Fibroblast of lung (primary cell): ENCODE measurements around the gene ZDHHC14.

Experiments
- EZH2 ChIP-seq: IDR thresholded peaks from 2 replicates; pipeline ENCODE4 v1.5.1; 2012; ENCODE audit warnings: low read length, control low read depth, mild to moderate bottlenecking; ENCODE audit errors: missing control alignments
- TF ChIP-seq, protein P1 (sequence below), 2 donors: IDR thresholded peaks in 1 of 2; conservative IDR thresholded peaks in 1 of 2; 1 replicate in 1 of 2; 2 replicates in 1 of 2; pipeline ENCODE4 v1.5.1; 2011 to 2012; ENCODE audit warnings: low read length in 2 of 2, control low read depth in 1 of 2, inconsistent platforms in 1 of 2, low read depth in 1 of 2, mild to moderate bottlenecking in 1 of 2

DNA sequence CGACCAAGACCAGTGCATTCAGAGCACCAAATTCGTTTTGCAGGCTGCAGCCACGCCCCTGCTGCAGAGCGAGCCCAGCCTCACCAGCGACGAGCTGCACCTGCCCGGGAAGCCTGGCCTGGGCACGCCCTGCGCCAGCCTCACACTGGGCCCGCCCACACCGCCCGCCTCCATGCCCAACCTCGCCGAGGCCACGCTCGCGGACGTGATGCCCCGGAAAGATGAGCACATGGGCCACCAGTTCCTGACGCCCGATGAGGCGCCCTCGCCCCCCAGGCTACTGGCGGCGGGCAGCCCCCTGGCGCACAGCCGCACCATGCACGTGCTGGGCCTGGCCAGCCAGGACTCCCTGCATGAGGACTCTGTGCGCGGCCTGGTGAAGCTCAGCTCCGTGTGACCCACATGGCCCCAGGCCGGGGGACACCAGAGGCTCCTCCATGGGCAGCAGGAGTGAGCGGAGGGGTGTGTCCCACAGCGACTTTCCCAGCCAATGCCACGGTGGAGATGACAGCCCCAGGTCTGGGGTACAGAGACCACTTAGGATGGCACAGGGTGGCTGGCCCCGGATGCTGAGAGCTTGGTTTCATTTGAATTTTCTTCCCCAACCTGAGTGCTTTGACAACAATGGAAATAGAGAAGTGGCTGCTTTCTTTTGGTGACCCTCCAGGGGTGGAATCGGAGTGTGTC, 291.9 kb downstream of the ZDHHC14 start:
- TF ChIP-seq, protein P1, sequence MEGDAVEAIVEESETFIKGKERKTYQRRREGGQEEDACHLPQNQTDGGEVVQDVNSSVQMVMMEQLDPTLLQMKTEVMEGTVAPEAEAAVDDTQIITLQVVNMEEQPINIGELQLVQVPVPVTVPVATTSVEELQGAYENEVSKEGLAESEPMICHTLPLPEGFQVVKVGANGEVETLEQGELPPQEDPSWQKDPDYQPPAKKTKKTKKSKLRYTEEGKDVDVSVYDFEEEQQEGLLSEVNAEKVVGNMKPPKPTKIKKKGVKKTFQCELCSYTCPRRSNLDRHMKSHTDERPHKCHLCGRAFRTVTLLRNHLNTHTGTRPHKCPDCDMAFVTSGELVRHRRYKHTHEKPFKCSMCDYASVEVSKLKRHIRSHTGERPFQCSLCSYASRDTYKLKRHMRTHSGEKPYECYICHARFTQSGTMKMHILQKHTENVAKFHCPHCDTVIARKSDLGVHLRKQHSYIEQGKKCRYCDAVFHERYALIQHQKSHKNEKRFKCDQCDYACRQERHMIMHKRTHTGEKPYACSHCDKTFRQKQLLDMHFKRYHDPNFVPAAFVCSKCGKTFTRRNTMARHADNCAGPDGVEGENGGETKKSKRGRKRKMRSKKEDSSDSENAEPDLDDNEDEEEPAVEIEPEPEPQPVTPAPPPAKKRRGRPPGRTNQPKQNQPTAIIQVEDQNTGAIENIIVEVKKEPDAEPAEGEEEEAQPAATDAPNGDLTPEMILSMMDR (conservative IDR thresholded peaks at IDR 0.05 in 1 of 2, IDR thresholded peaks at IDR 0.05 in 1 of 2; ENCODE audit: low read depth in 1 of 2, low read length in 2 of 2), result no peak
- no peak for TF ChIP-seq EZH2
